ENCODE results near the gene HDGFL2.

Gene HDGFL2

GRCh38 chr19:4444765-4445741 lies 27.0 kb upstream of the HDGFL2 start:
- in situ Hi-C loops (cut with HindIII; ENCODE audit: low sequenced_read_pairs): no loop called here

GRCh38 chr19:4445963-4446703 lies 26.0 kb upstream of the HDGFL2 start:
- in situ Hi-C loops (cut with HindIII; ENCODE audit: low sequenced_read_pairs): no loop called here

DNA sequence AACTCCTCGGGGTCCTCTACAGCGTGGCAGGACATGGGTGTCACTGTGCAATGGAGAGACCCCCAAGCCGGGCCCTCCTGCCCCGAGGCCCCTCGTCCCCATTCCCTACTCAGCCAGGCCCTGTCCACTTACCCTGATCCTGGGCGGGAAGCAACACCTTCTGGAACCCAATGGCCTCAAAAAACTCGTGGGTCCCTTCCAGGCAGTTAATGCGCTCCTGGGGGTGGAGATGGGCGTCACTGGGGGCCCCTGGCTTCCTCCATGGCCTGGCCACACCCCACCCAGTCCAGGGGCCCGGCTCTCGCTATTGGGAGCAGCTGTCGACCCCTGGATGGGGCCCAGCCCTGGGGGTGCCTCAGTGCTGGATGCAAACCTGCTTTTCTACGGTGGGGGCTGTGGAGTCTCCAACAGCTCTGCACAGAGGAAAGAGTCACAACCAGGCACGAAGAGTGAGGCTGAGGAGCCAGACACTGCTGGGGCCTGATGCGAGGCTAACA lies 25.3 kb upstream of the HDGFL2 start:
- in situ Hi-C loops (cut with HindIII; ENCODE audit: low sequenced_read_pairs): no loop called here

DNA sequence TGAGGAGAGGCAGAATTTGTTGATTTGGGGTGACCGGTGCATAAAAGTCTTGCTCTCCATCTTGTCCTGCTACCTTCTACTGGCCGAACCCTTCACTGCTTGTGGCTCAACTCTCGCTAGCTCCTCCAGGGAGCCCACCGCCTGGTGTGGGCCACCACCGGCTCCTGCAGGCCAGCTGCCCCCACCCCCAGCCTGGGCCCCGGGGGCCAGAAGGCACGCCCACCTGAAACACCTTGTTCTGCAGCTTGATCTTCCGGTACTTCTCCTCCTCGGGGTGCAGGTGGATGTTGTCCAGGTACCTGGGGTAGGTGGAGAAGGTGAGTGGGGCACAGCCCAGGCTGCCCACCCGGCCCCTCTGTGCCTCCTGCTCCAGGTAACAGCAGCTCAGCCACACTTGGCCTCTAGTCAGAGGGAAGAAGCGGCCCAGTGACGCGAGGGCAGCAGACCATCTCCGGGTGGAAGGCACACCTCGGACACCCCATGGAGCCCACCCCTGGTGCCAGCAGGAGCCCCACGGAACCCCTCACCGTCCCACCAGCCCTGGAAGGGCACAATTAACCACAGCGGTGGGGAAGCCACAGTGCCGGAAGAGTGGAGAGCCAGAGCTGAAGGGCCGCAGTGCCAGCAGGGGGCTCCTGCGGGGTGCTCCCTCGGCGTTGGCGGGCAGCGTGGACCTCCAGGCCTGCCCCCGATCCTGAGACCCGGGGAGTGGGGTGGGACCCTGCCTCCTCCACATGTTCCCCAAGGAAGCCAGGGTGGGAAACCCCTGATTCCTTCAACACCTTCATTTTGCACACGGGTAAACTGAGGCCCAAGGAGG lies 24.6 kb upstream of the HDGFL2 start:
- in situ Hi-C loops (cut with HindIII; ENCODE audit: low sequenced_read_pairs): no loop called here

DNA sequence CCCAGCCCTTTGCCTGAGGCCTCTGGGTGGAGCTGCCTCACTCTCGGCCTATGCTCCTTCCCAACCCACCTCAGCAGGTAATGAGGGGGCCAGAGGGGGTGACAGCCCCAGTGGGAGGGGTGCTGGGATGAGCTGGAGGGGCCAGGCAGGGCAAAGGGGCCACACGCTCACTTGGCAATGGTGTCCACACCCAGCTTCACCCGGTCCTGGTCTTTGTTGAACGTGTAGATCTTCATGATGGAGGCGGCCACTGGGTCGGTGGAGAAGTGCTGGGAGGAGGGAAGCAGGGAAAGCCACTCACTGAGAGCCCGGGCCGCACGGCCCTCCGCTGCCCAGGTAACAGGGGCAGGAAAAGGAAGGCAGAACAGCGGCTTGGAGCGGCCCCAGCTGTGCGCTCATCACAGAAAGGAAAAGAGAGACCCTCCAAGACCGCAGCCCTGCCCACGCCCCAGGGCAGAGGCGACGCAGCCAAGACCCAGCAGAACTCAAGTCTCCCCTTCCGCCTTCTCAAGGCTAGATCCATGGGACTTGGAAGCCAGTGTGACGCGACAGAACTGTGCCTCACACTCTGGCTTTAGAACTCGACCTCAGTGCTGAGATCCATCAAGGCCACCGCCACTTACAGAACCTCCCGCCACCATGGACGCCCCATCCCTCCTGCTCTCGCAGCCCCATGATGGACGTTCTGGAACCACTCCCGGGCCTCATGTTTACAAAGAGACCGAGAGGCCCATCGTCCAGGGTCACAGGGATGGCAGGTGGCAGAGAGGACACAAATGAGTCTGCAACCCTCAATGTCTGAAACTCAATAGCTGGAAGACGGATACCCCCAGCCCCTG lies 23.7 kb upstream of the HDGFL2 start:
- in situ Hi-C loops (cut with HindIII; ENCODE audit: low sequenced_read_pairs): no loop called here

DNA sequence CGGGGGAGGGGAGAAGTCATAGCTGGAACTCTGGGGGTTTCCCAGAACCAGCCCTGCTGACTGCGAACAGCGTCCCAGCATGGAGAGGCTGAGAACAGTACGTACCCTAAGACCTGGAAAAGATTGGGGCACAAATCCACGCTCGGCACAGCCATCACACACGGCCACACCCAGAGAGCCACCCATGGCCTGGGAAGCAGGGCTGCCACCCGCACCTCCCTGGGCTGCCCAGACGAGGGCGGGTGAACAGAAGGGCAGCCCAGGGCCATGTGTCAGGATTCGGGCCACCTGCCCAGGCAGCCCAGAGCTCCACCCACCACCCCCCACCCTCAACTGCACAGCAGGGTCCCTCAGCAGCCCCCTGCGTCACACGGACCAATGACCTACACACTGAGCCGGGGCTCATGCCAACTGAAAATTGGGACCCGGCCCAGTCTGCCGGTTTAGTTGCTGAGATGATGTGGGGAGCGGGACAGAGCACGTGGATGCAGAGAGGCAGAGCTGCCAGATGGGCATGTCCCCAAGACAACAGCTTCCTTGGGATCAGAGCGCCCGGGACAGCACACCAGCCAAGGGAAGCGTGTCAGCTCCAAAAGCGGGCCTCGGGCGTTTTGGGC lies 23.0 kb upstream of the HDGFL2 start:
- in situ Hi-C loops (cut with HindIII; ENCODE audit: low sequenced_read_pairs): no loop called here

GRCh38 chr19:4449639-4450028 lies 22.5 kb upstream of the HDGFL2 start:
- in situ Hi-C loops (cut with HindIII; ENCODE audit: low sequenced_read_pairs): no loop called here

DNA sequence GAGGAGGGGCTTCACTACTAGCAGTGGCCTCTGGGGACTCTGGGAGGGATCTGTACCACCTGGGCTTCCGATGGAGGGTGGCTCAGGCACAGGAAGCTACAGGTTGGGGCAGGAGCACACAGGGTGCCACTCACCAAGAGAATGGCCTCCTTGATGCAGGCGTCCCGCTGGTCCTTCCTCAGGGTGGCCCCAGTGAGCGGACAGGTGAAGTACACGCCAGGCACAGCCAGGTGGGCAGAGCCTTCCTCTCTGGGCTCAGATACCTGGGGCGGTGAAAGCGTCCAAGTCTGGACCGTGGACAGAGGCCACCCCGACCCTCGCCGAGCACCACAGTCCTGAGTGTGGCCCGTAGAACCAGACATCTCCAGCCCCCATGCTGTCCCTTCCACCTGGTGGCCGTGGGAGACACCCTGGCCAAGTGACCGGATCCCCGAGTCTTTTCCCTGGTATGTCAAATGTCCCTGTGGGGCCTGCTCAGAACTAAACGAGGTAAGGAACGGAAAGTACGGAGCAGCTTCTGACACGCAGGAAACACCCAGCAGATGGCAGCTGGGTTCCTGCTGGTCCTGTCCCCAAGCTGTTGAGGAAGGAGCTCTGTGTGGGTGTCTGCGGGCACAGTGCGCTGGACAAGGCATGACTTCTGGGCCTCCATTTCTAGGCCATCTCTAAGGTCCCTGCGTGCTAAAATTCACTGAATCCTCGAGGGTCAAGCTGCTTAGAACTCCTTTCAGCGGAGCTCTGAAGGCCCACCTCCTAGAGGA lies 19.7 kb upstream of the HDGFL2 start:
- in situ Hi-C loops (cut with HindIII; ENCODE audit: low sequenced_read_pairs): no loop called here

DNA sequence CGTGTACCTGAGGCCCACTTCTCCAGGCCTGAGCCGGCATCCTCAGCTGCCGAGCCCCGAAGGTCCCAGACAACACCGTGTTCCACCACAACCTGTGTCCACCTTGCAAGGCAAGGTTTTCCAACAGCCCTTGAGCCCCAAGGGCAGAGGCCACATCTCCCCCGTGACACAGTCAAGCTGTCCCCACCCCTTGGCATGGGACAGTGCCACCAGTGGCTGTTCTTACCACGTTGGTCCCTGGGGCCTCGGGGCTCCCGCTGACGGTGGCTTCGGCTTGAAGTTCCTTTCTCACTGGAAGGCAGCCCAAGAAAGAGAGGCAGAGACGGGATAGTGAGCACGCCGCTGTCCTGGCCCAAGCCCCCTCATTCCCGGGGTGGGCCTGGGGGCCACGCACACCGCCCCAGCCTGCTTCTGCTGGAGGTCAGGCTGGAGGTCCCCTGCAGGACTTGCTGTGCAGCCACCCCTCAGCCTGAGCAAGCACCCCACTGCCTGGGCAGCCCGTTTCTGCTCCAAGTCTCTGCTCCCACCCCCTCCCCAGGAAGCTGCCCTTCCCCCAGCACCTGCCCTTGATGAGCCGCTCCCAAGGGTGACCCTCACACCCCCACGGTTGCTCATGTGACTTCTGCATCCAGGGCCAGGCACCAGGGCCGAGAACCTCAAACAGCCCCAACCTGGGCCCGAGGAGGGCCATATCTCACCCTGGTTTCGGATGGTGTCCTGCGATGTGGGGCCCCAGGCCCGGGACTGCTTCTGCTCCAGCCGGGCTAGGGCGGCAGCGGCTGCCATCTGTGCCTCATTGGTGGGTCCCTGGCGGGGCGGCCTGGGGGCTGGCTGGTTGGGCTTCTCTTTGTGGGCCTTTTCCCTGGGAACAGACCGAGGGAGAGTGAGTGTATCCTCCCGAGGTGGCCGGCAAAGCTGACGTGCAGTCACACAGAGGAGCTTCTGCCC lies 18.6 kb upstream of the HDGFL2 start:
- in situ Hi-C loops (cut with HindIII; ENCODE audit: low sequenced_read_pairs): no loop called here

DNA sequence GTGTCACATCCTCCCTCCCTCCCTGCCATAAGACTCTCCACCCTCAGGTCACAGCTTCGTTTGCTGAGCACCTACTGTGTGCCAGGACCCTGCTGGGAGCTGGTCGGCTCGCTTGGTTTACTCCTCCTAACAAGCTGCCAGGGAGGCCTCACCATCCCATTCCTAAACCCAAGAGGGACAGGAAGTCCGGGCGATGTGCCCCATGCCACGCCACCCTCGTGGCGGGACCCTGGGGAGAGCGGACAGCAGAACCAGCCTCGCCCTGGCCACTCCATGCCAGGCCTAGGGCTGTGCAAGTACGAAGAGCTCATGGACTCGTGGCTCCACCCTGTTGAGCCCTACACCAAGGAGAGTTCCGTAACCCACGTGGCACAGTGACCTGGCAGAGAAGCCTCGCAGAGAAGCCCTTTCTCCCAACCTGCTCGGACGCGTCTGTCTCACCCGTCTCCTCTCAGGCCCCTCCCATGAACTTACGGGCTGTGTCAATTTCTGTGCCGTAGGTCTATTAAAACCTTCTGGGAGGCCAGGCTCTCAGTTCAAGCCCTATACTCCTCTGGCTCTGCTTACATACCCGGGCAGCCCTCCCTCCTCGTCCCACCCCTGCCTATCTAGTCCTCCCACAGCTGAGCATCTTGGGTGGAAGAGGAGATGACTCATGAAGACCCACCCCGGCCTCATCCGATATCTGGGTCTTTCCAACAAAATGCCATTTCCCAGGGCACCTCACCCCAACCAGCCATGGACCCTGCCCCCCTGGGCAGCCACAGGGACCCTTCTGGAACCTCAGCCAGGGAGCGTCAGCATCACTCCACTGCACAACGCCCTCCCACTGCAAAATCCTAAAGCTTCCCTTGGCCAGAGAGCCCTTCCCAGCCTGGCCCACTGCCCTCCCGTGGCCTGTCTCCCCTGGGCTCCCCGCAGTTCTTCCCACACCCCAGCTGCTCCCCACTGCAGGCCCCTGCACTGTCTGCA lies 17.1 kb upstream of the HDGFL2 start:
- in situ Hi-C loops (cut with HindIII; ENCODE audit: low sequenced_read_pairs): no loop called here

- in situ Hi-C loops (cut with HindIII; ENCODE audit: low sequenced_read_pairs): no loop called here
Measured at GRCh38 chr19:4455719-4456475, 16.2 kb upstream of the HDGFL2 start.

DNA sequence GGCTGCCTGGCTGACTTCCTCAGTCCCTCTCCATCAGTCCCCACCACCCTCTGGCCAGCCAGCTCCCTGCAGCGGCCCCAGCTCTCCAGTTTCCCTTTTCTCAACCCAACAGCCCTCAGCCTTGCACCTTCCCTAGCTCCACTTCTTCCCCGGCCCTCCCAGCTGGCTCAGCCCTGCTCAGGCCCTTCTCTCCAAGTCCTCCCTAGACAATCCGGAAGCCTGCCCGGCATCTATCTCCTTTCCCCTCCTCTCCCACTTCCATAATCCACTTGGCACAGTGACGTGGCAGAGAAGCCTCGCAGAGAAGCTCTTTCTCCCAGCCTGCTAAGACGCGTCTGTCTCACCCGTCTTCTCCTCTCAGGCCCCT lies 15.6 kb upstream of the HDGFL2 start:
- in situ Hi-C loops (cut with HindIII; ENCODE audit: low sequenced_read_pairs): no loop called here

GRCh38 chr19:4456843-4457653 lies 15.0 kb upstream of the HDGFL2 start:
- in situ Hi-C loops (cut with HindIII; ENCODE audit: low sequenced_read_pairs): no loop called here

GRCh38 chr19:4457654-4458395 lies 14.3 kb upstream of the HDGFL2 start, which contains the start of gene UBXN6:
TSS of gene UBXN6 (minus strand) at chr19:4457794. CDS start at chr19:4457697, 97 bp downstream.
- in situ Hi-C loops (cut with HindIII; ENCODE audit: low sequenced_read_pairs): no loop called here
